ENCODE data around the gene FGF9.

- TF ChIP-seq POLR2A (IDR thresholded peaks at IDR 0.05) (no peak), EP300 (IDR thresholded peaks at IDR 0.05) (no peak), CTCF (IDR thresholded peaks at IDR 0.05) (no peak), POLR2AphosphoS5 (IDR thresholded peaks at IDR 0.05) (no peak)
Measured at GRCh38 chr13:21730186-21730880, 59.5 kb downstream of the FGF9 start.
